WI38 (cell line): ENCODE results near the gene ESPNL.
"Not testable (repeated sequence)": the region's sequence is repeated elsewhere in the genome, so short reads cannot be mapped to it uniquely, and the experiment has no call there.

ENCODE experiments used
- H3K4me3 ChIP-seq: 2 replicates; pipeline ENCODE4 v1.5.1; 2011; ENCODE audit warnings: low read depth, mild to moderate bottlenecking, control low read depth, low read length
- TF ChIP-seq, protein P1 (sequence below): IDR thresholded peaks from 2 replicates; pipeline ENCODE4 v1.5.1; 2012; ENCODE audit warnings: low read depth, mild to moderate bottlenecking, control low read depth, low read length

ESPNL gene

GRCh38 chr2:238167761-238168160 is 67.6 kb downstream of the ESPNL start:
- no peak overlapping the region for H3K4me3 ChIP-seq
- TF ChIP-seq, protein P1, sequence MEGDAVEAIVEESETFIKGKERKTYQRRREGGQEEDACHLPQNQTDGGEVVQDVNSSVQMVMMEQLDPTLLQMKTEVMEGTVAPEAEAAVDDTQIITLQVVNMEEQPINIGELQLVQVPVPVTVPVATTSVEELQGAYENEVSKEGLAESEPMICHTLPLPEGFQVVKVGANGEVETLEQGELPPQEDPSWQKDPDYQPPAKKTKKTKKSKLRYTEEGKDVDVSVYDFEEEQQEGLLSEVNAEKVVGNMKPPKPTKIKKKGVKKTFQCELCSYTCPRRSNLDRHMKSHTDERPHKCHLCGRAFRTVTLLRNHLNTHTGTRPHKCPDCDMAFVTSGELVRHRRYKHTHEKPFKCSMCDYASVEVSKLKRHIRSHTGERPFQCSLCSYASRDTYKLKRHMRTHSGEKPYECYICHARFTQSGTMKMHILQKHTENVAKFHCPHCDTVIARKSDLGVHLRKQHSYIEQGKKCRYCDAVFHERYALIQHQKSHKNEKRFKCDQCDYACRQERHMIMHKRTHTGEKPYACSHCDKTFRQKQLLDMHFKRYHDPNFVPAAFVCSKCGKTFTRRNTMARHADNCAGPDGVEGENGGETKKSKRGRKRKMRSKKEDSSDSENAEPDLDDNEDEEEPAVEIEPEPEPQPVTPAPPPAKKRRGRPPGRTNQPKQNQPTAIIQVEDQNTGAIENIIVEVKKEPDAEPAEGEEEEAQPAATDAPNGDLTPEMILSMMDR: no peak

- no peak overlapping the region for H3K4me3 ChIP-seq
- TF ChIP-seq, protein P1: no peak
Observed at GRCh38 chr2:238168196-238169047, 68.3 kb downstream of the ESPNL start.

DNA sequence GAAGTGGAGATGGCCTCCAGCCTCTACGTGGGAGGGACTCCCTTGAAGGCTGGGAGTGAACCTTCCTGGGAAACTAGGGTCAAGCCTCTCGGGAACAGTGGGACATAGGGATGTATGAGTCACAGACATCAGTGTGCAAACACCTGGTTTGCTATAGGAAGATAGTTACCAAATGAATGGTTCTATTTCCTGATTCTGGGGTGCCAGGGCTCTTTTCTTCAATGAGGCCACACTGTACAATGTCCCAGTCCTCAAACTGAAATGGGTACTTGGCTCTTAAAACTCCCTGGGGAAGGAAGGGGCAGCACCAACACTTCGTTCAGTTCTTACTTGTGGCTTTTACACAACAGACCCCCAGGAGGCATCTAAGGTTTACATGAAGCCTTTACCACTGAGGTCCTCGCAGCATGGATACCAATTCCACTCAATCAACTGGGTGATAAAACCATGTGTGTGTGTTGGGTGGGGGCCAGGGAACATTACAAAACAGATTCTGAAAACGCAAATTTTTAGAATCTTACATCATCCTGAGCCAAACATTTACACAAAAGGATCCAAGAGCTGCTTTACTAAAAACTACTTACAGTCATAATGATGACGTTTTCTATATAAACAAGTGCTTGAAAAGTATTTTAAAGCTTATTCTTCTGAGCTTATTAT is 69.0 kb downstream of the ESPNL start:
- peak overlapping the region; percentile 28 for H3K4me3 ChIP-seq
- TF ChIP-seq, protein P1: no peak

- TF ChIP-seq, protein P1: no peak
- H3K4me3 ChIP-seq: peak overlapping the region; percentile 28
Observed at GRCh38 chr2:238169708-238170251, 69.6 kb downstream of the ESPNL start.

DNA sequence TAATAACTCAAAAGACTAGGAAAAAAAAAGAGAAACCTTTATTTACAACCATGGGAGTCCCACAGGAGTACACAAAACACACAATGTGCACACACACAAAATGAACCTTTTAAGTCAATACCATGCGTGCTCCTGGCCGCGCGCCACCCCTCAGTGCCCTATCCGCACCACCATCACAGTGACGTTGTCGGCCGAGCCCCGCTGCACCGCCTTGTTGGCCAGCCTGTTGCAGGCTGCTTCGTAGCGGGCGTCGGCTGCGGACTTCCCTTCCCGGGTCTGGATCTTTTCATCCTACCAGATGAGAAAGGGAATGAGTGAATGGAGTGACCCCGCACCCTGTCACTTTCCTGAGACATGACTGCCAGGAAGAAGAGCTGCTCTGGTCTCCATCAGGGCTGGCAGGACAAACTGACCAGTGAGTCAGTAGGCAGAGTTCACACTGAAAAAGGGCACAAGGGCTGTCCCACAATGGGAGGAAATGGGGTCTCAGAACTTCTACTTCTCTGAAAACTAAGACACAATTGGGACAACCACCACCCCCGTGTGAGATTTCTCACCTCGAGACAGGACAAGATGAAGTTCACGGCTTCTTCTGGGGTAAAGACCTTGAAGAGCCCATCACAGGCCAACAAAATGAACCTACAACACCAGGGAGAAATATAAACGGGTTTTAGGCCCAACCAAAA is 70.4 kb downstream of the ESPNL start:
- TF ChIP-seq, protein P1: no peak
- no peak overlapping the region for H3K4me3 ChIP-seq

GRCh38 chr2:238171072-238171431 is 70.9 kb downstream of the ESPNL start:
- not testable (repeated sequence) for H3K4me3 ChIP-seq

DNA sequence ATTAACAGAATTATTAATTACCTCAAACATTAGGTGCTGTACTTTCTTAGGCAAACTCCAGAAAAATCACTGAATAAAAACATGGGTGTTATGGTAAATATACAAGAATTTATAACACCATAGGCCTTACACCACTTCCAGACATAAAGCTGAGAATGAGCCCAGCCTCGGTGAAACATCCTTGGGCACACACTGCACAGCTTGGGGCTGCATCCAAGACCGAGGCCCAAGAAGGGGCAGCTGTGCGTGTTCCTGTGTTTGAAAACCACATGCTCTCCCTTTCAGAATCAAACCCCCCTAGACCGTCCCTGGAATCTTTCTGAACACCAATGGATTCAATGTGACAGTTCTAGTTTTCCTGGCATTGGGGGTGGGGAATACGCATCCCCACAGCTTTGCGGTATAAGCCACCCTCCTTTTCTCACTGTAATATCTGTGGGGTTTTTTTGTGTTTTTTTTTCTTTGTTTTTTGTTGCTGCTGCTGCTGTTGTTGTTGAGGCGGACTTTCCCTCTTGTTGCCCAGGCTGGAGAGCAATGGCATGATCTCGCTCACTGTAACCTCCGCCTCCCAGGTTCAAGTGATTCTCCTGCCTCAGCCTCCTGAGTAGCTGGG is 71.5 kb downstream of the ESPNL start:
- TF ChIP-seq, protein P1: no peak
- no peak overlapping the region for H3K4me3 ChIP-seq
